GM12874 (cell line): ENCODE data around the gene BEST1.

Experiments used
- TF ChIP-seq, protein P1 (sequence below): IDR thresholded peaks from 2 replicates; pipeline ENCODE4 v1.5.1; 2011; ENCODE audit warnings: low read depth, mild to moderate bottlenecking, control low read depth, low read length, moderate library complexity; ENCODE audit not compliant: insufficient read depth

BEST1 gene

DNA sequence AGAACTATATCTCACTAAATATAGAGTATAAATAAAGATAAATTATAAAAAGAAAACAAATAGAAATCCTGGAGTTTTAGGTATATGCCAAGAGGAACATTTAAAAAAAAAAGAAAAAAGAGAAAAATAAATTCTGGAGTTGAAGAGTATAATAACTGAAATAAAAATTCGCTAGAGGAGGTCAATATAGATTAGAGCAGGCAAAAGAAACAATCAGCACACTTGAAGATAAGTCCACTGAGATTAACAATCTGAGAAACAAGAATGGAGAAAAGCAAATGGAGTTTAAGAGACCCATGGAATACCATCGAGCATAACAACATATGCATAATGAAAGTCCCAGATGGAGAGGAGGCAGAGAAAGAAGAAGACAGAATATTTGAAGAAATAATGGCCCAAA, 14.3 kb upstream of the BEST1 start:
- TF ChIP-seq, protein P1, sequence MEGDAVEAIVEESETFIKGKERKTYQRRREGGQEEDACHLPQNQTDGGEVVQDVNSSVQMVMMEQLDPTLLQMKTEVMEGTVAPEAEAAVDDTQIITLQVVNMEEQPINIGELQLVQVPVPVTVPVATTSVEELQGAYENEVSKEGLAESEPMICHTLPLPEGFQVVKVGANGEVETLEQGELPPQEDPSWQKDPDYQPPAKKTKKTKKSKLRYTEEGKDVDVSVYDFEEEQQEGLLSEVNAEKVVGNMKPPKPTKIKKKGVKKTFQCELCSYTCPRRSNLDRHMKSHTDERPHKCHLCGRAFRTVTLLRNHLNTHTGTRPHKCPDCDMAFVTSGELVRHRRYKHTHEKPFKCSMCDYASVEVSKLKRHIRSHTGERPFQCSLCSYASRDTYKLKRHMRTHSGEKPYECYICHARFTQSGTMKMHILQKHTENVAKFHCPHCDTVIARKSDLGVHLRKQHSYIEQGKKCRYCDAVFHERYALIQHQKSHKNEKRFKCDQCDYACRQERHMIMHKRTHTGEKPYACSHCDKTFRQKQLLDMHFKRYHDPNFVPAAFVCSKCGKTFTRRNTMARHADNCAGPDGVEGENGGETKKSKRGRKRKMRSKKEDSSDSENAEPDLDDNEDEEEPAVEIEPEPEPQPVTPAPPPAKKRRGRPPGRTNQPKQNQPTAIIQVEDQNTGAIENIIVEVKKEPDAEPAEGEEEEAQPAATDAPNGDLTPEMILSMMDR: no peak

DNA sequence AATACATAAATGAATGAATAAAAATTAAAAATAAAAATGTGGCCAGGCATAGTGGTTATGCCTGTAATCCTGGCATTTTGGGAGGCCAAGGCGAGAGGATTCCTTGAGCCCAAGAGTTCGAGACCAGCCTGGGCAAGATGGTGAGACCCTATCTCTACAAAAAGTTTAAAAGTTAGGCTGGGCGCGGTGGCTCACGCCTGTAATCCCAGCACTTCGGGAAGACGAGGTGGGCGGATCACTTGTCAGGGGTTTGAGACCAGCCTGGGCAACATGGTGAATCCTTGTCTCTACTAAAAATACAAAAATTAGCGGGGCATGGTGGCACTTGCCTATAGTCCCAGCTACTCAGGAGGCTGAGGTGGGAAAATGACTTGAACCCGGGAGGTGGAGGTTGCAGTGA, 9.7 kb upstream of the BEST1 start:
- TF ChIP-seq, protein P1: no peak

DNA sequence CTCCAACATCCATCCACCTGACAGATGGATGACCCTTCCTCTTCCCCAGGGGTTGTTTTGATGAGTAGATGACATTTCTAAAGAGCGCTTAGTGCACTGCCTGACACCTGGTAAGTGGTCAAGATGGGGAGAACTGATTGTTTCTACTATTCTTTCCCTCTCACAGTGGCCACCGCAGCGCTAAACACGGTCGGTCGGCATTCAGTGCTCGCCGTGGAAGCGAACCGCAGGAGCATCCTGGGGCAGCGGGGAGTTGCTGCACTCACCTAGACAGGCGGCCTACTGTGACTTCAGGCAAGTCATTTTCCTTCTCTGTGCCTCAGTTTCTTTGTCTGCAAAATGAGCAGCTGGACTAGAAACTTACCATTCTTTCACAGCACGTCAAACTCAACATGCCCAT, 5.0 kb upstream of the BEST1 start:
- TF ChIP-seq, protein P1: no peak

DNA sequence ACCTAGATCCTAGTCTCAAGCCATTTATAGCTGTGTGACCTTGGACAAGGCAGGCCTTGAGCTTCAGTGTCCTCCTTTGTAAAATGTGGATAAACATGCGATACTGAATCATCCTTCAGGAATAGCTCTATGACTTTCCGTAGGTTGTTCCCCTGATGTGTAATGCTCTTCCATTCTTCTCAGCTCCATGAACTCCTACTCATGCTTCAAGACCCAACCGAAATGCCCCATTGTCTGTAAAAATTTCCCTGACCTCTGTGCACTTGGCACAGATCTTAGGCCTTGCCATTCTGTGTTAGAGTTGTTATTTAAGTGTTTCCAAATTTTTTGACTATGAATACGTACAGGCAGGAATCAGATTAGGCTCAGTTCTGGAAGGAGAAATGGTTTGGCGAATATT, 3.3 kb upstream of the BEST1 start:
- TF ChIP-seq, protein P1: no peak

DNA sequence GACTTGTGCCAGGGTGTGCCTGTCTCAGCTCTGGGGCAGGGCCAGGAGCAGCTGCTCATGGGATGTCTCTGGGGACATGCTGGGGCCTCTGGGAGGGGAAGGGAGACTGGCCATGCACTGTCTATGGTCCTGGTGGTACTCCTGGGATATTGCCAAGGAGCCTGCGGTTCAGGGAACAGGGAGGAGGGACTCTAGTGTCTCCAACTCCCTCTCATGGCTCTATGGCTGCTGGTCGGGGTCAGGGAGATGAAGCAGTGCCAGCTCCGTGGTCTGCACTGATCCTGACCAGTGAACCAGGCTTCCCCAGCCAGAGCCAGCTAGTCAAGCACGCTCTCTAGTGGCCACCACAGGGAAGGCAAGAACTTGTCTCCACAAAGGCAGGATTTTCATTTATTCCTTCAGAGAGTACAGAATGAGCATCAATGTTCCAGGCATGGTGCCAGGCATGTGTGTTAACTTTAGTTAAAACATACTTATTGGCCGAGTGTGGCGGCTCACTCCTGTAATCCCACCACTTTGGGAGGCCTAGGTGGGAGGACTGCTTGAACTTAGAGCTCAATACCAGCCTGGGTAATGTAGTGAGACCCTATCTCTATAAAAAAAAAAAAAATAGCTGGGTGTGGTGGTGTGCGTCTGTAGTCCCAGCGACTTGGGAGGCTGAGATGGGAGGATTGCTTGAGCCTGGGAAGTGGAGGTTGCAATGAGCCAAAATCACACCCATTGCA, 2.5 kb upstream of the BEST1 start:
- TF ChIP-seq, protein P1: peak; percentile 94

DNA sequence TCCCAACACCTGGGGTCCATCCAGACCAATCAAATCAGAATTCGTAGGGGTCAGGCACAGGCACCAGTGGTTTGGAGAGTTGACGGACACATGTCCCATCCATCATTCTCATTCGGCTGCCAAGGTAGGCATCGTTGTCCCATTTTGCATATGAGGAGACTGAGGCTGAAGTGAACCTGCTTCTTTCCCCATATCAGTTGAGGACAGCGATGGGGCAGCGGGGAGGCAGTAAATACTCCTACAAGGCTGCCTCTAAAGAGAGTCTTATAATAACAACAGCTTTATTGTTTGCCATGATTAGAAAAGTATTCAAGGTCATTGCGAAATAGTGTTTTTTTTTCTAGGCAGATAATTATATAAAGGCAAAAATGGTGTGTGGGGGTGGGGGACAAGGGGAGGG, 1.6 kb upstream of the BEST1 start:
- TF ChIP-seq, protein P1: no peak

DNA sequence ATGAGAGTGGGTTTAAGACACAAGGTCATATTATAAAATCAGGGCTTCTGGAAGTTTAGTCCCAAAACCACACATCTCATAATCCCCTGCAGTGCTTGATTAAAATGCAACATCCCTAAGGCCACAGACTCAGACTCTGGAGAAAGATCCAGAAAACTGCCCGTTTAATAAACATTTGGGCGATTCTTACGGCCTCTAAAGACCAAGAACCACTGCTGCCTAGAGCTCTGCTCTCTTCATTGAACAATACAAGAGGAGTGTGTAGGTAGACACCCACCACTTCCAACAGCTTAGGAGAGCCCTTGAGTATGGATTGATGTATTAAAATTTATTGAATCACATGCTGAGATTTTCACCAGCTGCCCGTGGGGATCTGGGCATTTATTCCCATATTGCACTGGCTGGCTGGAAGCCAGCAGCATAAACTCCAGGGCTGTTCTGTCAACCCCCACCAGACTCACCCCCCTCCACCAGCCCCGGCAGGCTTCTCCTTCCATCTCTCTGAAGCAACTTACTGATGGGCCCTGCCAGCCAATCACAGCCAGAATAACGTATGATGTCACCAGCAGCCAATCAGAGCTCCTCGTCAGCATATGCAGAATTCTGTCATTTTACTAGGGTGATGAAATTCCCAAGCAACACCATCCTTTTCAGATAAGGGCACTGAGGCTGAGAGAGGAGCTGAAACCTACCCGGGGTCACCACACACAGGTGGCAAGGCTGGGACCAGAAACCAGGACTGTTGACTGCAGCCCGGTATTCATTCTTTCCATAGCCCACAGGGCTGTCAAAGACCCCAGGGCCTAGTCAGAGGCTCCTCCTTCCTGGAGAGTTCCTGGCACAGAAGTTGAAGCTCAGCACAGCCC, 749 bp upstream of the BEST1 start:
- TF ChIP-seq, protein P1: no peak
